HG02938 (cell line): Measurements from ENCODE around the gene ETV7.

Experiments
- ATAC-seq: cut with Tn5 transposase; IDR thresholded peaks from one replicate; pipeline ENCODE4 v1.9.1; 2021; ENCODE audit warnings: mild to moderate bottlenecking, moderate library complexity; ENCODE audit not compliant: unreplicated experiment

The ETV7 gene

DNA sequence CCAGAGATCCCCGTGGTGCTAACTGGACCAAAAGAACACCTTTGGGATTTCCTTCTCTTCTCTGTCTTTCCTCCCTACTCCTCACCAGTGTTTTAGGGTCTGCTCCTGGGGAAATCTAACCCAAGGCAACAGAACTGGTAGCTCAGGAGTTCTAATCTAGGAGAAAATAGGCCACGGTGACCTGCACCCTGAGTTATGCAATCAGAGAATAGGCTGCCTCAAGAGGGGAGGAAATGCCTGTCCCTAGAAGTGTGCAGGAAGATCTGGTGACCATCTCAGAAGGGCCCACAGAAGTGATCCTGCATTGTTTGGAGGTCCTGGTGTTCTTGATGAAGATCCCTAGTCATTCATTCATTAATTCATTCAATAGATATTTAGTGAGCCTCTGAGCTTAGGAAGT, 3.4 kb downstream of the ETV7 start:
- ATAC-seq, result no peak

DNA sequence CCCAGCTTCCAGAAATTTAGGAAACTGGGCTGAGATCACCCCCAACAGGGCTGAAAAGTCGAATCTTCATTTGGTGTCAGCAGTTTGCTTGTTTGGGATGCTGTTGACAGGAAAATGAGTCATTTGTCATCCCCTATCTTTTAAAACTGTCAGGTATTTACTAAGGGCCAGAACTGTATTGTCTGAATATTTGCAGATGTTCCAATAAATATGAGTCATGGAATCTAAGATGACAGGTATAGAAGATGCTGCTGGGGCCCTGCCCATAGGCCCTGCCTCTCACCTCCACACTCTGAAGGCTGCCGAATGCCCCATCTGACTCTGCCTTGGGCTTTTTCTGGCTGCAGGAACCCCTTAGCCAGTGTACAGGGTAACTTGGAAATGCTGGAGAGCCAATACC, 3.9 kb downstream of the ETV7 start:
- no peak for ATAC-seq

DNA sequence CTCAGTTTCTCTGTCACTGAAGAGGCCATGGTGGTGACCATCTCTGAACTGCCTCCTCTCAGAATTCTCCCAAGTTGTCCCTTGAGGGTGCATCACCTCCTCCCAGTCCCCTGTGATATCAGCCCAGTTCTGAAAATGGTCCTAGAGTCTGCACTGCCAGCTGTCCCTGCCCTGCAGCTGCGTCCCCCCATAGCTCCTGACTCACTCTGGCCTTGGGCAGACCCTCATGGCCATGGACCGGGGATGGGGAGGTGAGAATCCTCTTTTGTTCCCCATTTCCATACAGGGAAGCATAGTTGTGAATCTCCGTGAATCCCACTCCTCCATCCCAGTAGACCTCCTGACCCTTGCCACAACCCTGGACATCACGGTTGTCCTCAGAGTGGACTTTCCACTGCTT, 4.5 kb downstream of the ETV7 start:
- no peak for ATAC-seq

DNA sequence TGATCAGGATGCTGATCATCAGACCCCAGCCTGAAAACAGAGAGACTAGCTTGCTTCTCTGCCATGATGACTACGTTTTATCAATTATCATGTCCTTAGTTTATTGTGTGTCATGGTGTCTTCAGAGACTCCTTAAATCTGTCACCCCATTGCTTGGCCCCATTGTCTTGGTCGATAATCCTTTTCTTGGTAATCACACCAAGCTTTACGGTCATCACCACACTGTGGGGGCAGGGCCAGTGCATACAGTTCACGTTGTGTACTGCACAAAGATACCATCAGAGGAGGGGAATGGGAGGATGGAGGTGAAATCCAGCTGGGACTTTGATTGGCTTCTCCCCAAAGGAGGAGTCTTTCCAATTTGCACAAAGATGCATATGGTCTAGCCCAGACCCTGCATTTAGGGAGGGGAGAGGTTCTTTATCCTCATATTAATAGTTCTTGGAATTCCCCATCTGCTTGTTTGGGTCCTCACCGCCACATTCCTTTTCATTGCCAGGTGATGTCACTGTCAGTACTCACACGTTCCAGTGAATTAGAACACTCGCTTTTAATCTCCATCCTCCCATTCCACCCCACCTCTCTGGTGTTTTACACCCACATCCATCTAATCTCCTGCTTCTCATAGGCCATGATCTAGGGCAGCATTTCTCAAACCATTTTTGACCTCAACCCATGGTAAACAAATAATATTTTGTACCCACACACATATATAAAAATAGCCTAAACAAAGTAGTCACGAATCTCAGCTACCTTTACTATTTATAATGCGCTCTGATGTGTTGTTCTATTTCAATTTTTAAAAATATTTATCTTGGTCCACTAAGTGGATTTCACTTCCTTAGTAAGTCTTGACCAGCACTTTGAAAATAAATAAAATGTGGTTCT, 5.7 kb downstream of the ETV7 start:
- ATAC-seq, result no peak

GRCh38 chr6:36380166-36380565, 7.3 kb downstream of the ETV7 start:
- ATAC-seq, result no peak

- no peak for ATAC-seq
Observed at GRCh38 chr6:36378936-36379335, 8.5 kb downstream of the ETV7 start.

- no peak for ATAC-seq
Observed at GRCh38 chr6:36378243-36378920, 9.1 kb downstream of the ETV7 start.

DNA sequence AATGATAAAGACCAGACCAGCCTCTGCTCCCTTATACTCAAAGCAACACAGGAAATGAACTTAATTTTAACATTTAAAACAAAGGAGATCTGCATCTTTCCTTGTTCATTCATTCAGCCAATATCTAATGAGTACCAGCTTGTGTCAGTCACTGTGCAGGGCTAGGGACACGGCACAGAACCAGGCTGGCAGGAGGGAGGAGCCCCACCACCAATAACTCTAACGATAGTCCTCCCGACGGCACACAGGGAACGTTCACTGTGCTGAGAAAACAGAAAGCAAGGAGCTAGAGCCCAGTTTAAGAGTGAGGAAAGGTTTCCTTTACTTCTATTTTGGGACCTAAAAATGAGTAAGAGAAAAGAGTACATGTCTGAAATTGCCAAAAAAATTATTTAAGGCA, 9.9 kb downstream of the ETV7 start:
- no peak for ATAC-seq

GRCh38 chr6:36376742-36377141, 10.7 kb downstream of the ETV7 start:
- no peak for ATAC-seq

- ATAC-seq, result no peak
Observed at GRCh38 chr6:36376183-36376582, 11.3 kb downstream of the ETV7 start.

- ATAC-seq, result no peak
Observed at GRCh38 chr6:36375644-36376155, 11.8 kb downstream of the ETV7 start.

GRCh38 chr6:36374972-36375371, 12.5 kb downstream of the ETV7 start:
- no peak for ATAC-seq

GRCh38 chr6:36374194-36374593, 13.3 kb downstream of the ETV7 start:
- ATAC-seq, result no peak

DNA sequence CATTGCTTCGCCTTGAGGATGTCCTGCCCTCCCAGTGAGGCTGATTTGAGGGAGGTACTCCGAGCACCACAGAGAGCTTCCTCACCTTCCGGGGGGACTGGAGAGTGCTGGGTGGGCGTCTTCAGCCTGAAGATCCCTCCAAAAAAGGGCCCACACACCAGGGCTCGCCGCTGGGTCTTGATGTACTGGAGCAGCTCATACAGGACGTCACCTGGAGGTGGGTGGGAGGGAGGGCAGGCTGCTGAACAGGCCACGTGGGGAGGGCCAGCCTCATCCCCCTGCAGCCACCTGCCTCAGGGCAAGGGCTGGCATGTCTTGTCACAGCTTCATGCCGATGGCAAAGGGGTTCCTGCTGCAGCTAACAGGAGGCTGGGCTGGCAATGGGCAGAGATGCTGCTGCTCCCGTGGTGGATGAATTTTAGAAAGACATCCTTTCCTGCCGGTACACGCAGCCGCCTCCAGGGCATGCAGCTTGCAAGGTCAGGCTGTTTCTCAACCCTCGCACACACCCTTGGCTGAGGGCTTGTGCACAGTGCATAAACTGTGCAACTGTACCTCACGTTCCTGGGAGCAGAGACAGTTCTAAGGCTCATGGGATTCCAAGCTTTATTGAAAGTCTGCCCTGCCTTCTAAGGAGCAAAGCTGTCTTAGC, 14.0 kb downstream of the ETV7 start:
- no peak for ATAC-seq

- ATAC-seq, result no peak
Observed at GRCh38 chr6:36372088-36372487, 15.4 kb downstream of the ETV7 start.

GRCh38 chr6:36371211-36371610, 16.3 kb downstream of the ETV7 start:
- no peak for ATAC-seq

- ATAC-seq, result no peak
Observed at GRCh38 chr6:36370638-36371037, 16.8 kb downstream of the ETV7 start.

- no peak for ATAC-seq
Observed at GRCh38 chr6:36368921-36369865, 18.3 kb downstream of the ETV7 start.

GRCh38 chr6:36368421-36368820, 19.0 kb downstream of the ETV7 start:
- ATAC-seq, result no peak

- ATAC-seq, result no peak
Observed at GRCh38 chr6:36367743-36368142, 19.7 kb downstream of the ETV7 start.
